Spleen (tissue), 11 donors: ENCODE data around the gene NF2. TPM values are rescaled to one million over a fixed set of nuclear protein-coding genes. Genes with fewer than 3 reads are reported as not detected.

Experiments used
- DNase-seq: peaks from one replicate; pipeline ENCODE4 v3.0.0-alpha.2; 2020
- H3K27ac ChIP-seq, 8 donors: fragments of 200-600 bp; sonication (generic) in 7 of 8; 1 replicate in 4 of 8; 2 replicates in 4 of 8; pipeline versions ENCODE4 v1.5.0 to v1.8.0; 2016 to 2021; ENCODE audit warnings: inconsistent platforms in 4 of 8, mild to moderate bottlenecking in 4 of 8, moderate library complexity in 1 of 8
- H3K27me3 ChIP-seq, 7 donors: fragments of 200-600 bp; sonication (generic) in 6 of 7; replicated peaks in 1 of 7; 1 replicate in 4 of 7; 2 replicates in 3 of 7; pipeline versions ENCODE4 v1.5.0 to v1.8.0; 2016 to 2021; ENCODE audit warnings: inconsistent platforms in 3 of 7, mild to moderate bottlenecking in 1 of 7
- H3K36me3 ChIP-seq, 6 donors: fragments of 200-600 bp; sonication (generic) in 5 of 6; 1 replicate in 4 of 6; 2 replicates in 2 of 6; pipeline versions ENCODE4 v1.5.0 to v1.8.0; 2016 to 2021; ENCODE audit warnings: inconsistent platforms in 2 of 6
- H3K4me1 ChIP-seq, 6 donors: fragments of 200-600 bp; sonication (generic) in 5 of 6; 1 replicate in 3 of 6; 2 replicates in 3 of 6; pipeline versions ENCODE4 v1.5.0 to v1.8.0; 2016 to 2021; ENCODE audit warnings: inconsistent platforms in 3 of 6
- H3K4me3 ChIP-seq, 8 donors: fragments of 200-600 bp; sonication (generic) in 7 of 8; 1 replicate in 4 of 8; 2 replicates in 4 of 8; pipeline versions ENCODE4 v1.5.0 to v1.8.0; 2016 to 2021; ENCODE audit warnings: inconsistent platforms in 4 of 8, mild to moderate bottlenecking in 4 of 8, moderate library complexity in 2 of 8
- H3K9me3 ChIP-seq, 8 donors: fragments of 200-600 bp; sonication (generic) in 7 of 8; 1 replicate in 4 of 8; 2 replicates in 4 of 8; pipeline versions ENCODE4 v1.5.0 to v1.8.0; 2016 to 2021; ENCODE audit warnings: inconsistent platforms in 4 of 8
- CTCF ChIP-seq, 11 experiments: fragments of 200-600 bp in 7 of 11; fragments of 450-650 bp in 4 of 11; sonication (generic) in 4 of 11; IDR thresholded peaks in 8 of 11; conservative IDR thresholded peaks in 3 of 11; 1 replicate in 7 of 11; 2 replicates in 4 of 11; pipeline versions ENCODE4 v1.4.0 to v1.8.0; 2016 to 2021; ENCODE audit warnings: antibody characterized with exemption in 11 of 11, inconsistent platforms in 4 of 11, mild to moderate bottlenecking in 1 of 11
- POLR2A ChIP-seq, 3 donors: fragments of 450-650 bp; IDR thresholded peaks; one replicate each; pipeline ENCODE4 v1.5.1; 2017; ENCODE audit warnings: antibody characterized with exemption in 3 of 3, mild to moderate bottlenecking in 1 of 3
- POLR2AphosphoS5 ChIP-seq, 3 donors: sonication (generic); formaldehyde crosslinking; IDR thresholded peaks; one replicate each; pipeline ENCODE4 v1.5.1; 2017; ENCODE audit warnings: antibody characterized with exemption in 3 of 3
- WGBS, 5 donors: extraction: QIAGEN DNeasy Blood & Tissue Kit in 3 of 5; methylation state at CpG; one replicate each; pipeline versions ENCODE4 v1.1.5 to v1.1.7; 2013 to 2018; 5-methylcytosine and 5-hydroxymethylcytosine counted together
- intact Hi-C: fragments of 100-400 bp; cut with DNase I; formaldehyde crosslinking; loops from one replicate; pipeline ENCODE4 v1.15.0; 2023; ENCODE audit warnings: low total_unique reads
- polyA plus RNA-seq, 3 donors: library from polyadenylated mRNA; stranded (reverse); fragments of 200-250 nt; gene quantifications; one replicate each; pipeline ENCODE4 v1.2.1, GENCODE V29; 2013
- small RNA-seq, 4 donors: library from RNA; depleted of rRNA; stranded (forward); fragments of <200 nt; gene quantifications; one replicate each; pipeline ENCODE3, GENCODE V24; 2016
- total RNA-seq, 7 donors: library from RNA; depleted of rRNA in 3 of 7; stranded (reverse); fragments of >200 nt in 3 of 7; fragmentation: NEBNext Ultra II Directional in 4 of 7; extraction: Animal tissue kit (Norgen Biotek cat#: 25700) in 4 of 7; gene quantifications; one replicate each; pipeline versions ENCODE4 v1.1.0 to v1.2.1, GENCODE V29; 2016 to 2021
- donor health status: healthy with polysubstance abuse.
- donor health status: DM: no; HTN: no; CAD: no; lungs with moderate emphysema.
- donor health status: DM: no; HTN: no; CAD: no.
- donor health status: Bipolar disorder and iron deficiency.
- donor health status: healthy.
- donor health status: DM: no; HTN: no; CAD: no.
- donor health status: DM: yes; HTN: yes; CAD: no.

NF2 gene
- total and polyA plus RNA-seq, 10 donors, result 3.9 to 42.9 (median 31.4) TPM

- H3K4me1 ChIP-seq, result peaks cover 0 to 2% (median 0%) of the 10 kb centered on the region in 6 donors
- TF ChIP-seq POLR2A (IDR thresholded peaks at IDR 0.05) (no peak), CTCF (IDR thresholded peaks at IDR 0.05 in 8 of 11, conservative IDR thresholded peaks at IDR 0.05 in 3 of 11) (no peak)
- DNase-seq, result no peak
- 83 to 91% (median 88%) methylated on average over 8 of the region's 8 CpGs for WGBS, 5 donors
- H3K27ac ChIP-seq, result no peak overlapping the region
- H3K27me3 ChIP-seq, result no peaks in the 10 kb centered on the region
- H3K36me3 ChIP-seq, result peaks cover 2 to 95% (median 72%) of the 10 kb centered on the region in 6 donors
- H3K9me3 ChIP-seq, result no peaks in the 10 kb centered on the region
- intact Hi-C loops, result no loop called here
- H3K4me3 ChIP-seq, result no peak overlapping the region
These were observed 141.5 kb downstream of the NF2 start for GRCh38 chr22:29744902-29745301.

- Histone ChIP-seq H3K4me1 (peaks cover 0 to 28% (median 13%) of the 10 kb centered on the region in 6 donors), H3K36me3 (peaks cover 0 to 82% (median 44%) of the 10 kb centered on the region in 6 donors), H3K27me3 (no peaks in the 10 kb centered on the region), H3K27ac (no peak overlapping the region), H3K9me3 (no peaks in the 10 kb centered on the region), H3K4me3 (no peak overlapping the region)
- intact Hi-C loops, result no loop called here
- 93 to 98% (median 95%) methylated on average over 7 of the region's 7 CpGs for WGBS, 5 donors
- no peak for TF ChIP-seq POLR2AphosphoS5 (IDR thresholded peaks at IDR 0.05)
- no peak for TF ChIP-seq POLR2A (IDR thresholded peaks at IDR 0.05)
- no peak for TF ChIP-seq CTCF (IDR thresholded peaks at IDR 0.05 in 8 of 11, conservative IDR thresholded peaks at IDR 0.05 in 3 of 11)
- no peak for DNase-seq
These were observed 144.4 kb downstream of the NF2 start for GRCh38 chr22:29747832-29748231.

Small RNAs within 50 kb of the gene (small RNA-seq; reads per million reads assigned to genes)
- 0 reads per million in 4 donors for gene AC004882.2

Other genes with a start within 250 kb of the NF2 start
- 100 to 1,000 TPM in 6 of 7 donors, 10 to 100 TPM in 1; 92.6 to 150 (median 130) TPM for gene AP1B1, start 215.1 kb upstream of the NF2 start, total RNA-seq
- gene AP1B1, start 215.1 kb upstream of the NF2 start, polyA plus RNA-seq, result 10 to 100 TPM; 43.3 to 69.6 (median 56.0) TPM
- 1 to 10 TPM in 2 of 7 donors, not detected in 5; 1.1 to 1.4 TPM for gene RFPL1, start 165.1 kb upstream of the NF2 start, total RNA-seq
- gene RFPL1, start 165.1 kb upstream of the NF2 start, polyA plus RNA-seq, result under 1 TPM; 0.03 to 0.11 (median 0.06) TPM
- 1 to 10 TPM in 6 of 7 donors, under 1 TPM in 1; 0.60 to 1.7 (median 1.4) TPM for gene NEFH, start 123.4 kb upstream of the NF2 start, total RNA-seq
- 1 to 10 TPM in 1 of 3 donors, under 1 TPM in 2; 0.50 to 1.2 (median 0.70) TPM for gene NEFH, start 123.4 kb upstream of the NF2 start, polyA plus RNA-seq
- 10 to 100 TPM; 30.8 to 55.5 (median 40.7) TPM for gene THOC5, start 49.9 kb upstream of the NF2 start, total RNA-seq
- 10 to 100 TPM; 14.4 to 21.1 (median 18.1) TPM for gene THOC5, start 49.9 kb upstream of the NF2 start, polyA plus RNA-seq
- gene NIPSNAP1, start 22.5 kb upstream of the NF2 start, total RNA-seq, result 10 to 100 TPM; 15.5 to 28.0 (median 23.5) TPM
- gene NIPSNAP1, start 22.5 kb upstream of the NF2 start, polyA plus RNA-seq, result 10 to 100 TPM; 18.6 to 27.7 (median 24.7) TPM
- gene CABP7, start 116.4 kb downstream of the NF2 start, total RNA-seq, result under 1 TPM in 3 of 7 donors, not detected in 4; 0.15 to 0.37 (median 0.19) TPM
- under 1 TPM in 2 of 3 donors, not detected in 1; 0.04 to 0.06 TPM for gene CABP7, start 116.4 kb downstream of the NF2 start, polyA plus RNA-seq
- gene ZMAT5, start 163.4 kb downstream of the NF2 start, total RNA-seq, result 10 to 100 TPM; 15.1 to 26.8 (median 18.7) TPM
- 10 to 100 TPM; 20.7 to 27.0 (median 23.4) TPM for gene ZMAT5, start 163.4 kb downstream of the NF2 start, polyA plus RNA-seq
- gene UQCR10, start 163.7 kb downstream of the NF2 start, total RNA-seq, result 10 to 100 TPM; 32.8 to 60.4 (median 52.0) TPM
- 100 to 1,000 TPM; 130 to 174 (median 149) TPM for gene UQCR10, start 163.7 kb downstream of the NF2 start, polyA plus RNA-seq
- 10 to 100 TPM; 53.6 to 89.0 (median 68.6) TPM for gene ASCC2, start 234.6 kb downstream of the NF2 start, total RNA-seq
- gene ASCC2, start 234.6 kb downstream of the NF2 start, polyA plus RNA-seq, result 10 to 100 TPM; 34.1 to 47.3 (median 43.0) TPM